SK-N-MC (cell line): ENCODE data around the gene TRIM33.

Source experiments
- DNase-seq: peaks from one replicate; pipeline ENCODE4 v3.0.0-alpha.2; 2011; ENCODE audit warnings: low read depth, low spot score
- H3K27ac ChIP-seq: fragments of 200-600 bp; sonication (generic); 2 replicates; pipeline ENCODE4 v1.5.1; 2016; ENCODE audit warnings: mixed run types
- H3K36me3 ChIP-seq: fragments of 200-600 bp; sonication (generic); 2 replicates; pipeline ENCODE4 v1.6.1; 2017; ENCODE audit warnings: antibody characterized with exemption, low read length, mixed read lengths; ENCODE audit not compliant: insufficient read depth
- H3K4me3 ChIP-seq: fragments of 200-600 bp; sonication (generic); 2 replicates; pipeline ENCODE4 v1.5.1; 2016
- H3K9ac ChIP-seq: fragments of 200-600 bp; sonication (generic); 2 replicates; pipeline ENCODE4 v1.8.0; 2017; ENCODE audit warnings: mixed run types, mixed read lengths; ENCODE audit not compliant: insufficient read length
- H3K9me3 ChIP-seq: fragments of 200-600 bp; sonication (generic); 2 replicates; pipeline ENCODE4 v1.6.1; 2017; ENCODE audit warnings: low read depth, mild to moderate bottlenecking, antibody characterized with exemption, low read length, moderate library complexity, mixed read lengths
- EZH2 ChIP-seq: fragments of 200-600 bp; sonication (generic); IDR thresholded peaks from one replicate; pipeline ENCODE4 v1.6.1; 2017; ENCODE audit warnings: antibody characterized with exemption
- FOXP2 ChIP-seq: optimal IDR thresholded peaks from 2 replicates; pipeline ENCODE3; 2011; ENCODE audit warnings: mild to moderate bottlenecking, moderate library complexity; ENCODE audit not compliant: insufficient read depth; ENCODE audit errors: extremely low read length, control extremely low read depth
- POLR2AphosphoS5 ChIP-seq: IDR thresholded peaks from 2 replicates; pipeline ENCODE4 v1.6.1; 2012; ENCODE audit warnings: mild to moderate bottlenecking, low read depth, low read length, borderline replicate concordance

Gene TRIM33

GRCh38 chr1:114503916-114504422 lies 7.0 kb downstream of the TRIM33 start:
- H3K27ac ChIP-seq = peak overlapping the region; percentile 63; the same call in 1 of the 2 replicates
- H3K9ac ChIP-seq = no peak overlapping the region
- H3K9me3 ChIP-seq = no peaks in the 10 kb centered on the region
- H3K36me3 ChIP-seq = peaks cover 34% of the 10 kb centered on the region
- TF ChIP-seq POLR2AphosphoS5 (no peak), EZH2 (no peak), FOXP2 (no peak)
- 0 out of 2 replicates have a peak overlapping the region, but pooled peaks have one; percentile 13 for H3K4me3 ChIP-seq
- no peak for DNase-seq

- no peak overlapping the region for H3K4me3 ChIP-seq
- TF ChIP-seq EZH2 = no peak
- no peak for DNase-seq
- H3K9me3 ChIP-seq = 0 out of 2 replicates have a peak, but pooled peaks cover 3% of the 10 kb centered on the region
- H3K27ac ChIP-seq = no peak overlapping the region
- no peak overlapping the region for H3K9ac ChIP-seq
- H3K36me3 ChIP-seq = peaks cover 39% of the 10 kb centered on the region
These were observed 8.9 kb downstream of the TRIM33 start for GRCh38 chr1:114502080-114502479.

GRCh38 chr1:114499478-114499877 lies 11.5 kb downstream of the TRIM33 start:
- no peak overlapping the region for H3K9ac ChIP-seq
- H3K4me3 ChIP-seq = no peak overlapping the region
- TF ChIP-seq FOXP2 (no peak), EZH2 (no peak)
- DNase-seq = no peak
- peaks cover 31% of the 10 kb centered on the region for H3K36me3 ChIP-seq
- peaks cover 6% of the 10 kb centered on the region; the same call in 1 of the 2 replicates for H3K9me3 ChIP-seq
- H3K27ac ChIP-seq = no peak overlapping the region

GRCh38 chr1:114496089-114496488 lies 14.9 kb downstream of the TRIM33 start:
- Histone ChIP-seq H3K27ac (no peak overlapping the region), H3K4me3 (no peak overlapping the region), H3K9me3 (peaks cover 17% of the 10 kb centered on the region; the same call in 1 of the 2 replicates), H3K9ac (no peak overlapping the region), H3K36me3 (peaks cover 55% of the 10 kb centered on the region)
- TF ChIP-seq EZH2 = no peak
- no peak for TF ChIP-seq POLR2AphosphoS5
- no peak for TF ChIP-seq FOXP2
- no peak for DNase-seq

DNA sequence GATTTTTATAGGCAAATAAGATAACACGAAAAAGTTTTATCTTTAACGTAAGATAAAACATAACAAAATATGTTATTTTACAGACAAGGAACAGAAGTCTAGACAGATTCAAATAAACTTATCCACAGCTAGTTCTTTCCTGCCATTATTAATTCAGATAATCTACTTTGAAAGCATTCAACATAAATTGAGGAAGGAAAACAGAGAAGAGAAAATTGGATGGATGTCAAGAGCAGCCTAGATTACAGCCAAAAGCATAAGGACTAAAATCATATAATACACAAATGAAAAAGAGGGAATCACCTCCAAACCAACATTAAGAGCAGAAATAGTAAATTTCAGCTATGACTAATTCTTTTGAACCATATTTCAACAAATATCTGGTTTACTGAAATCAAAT lies 15.5 kb downstream of the TRIM33 start:
- no peak for TF ChIP-seq EZH2
- peaks cover 17% of the 10 kb centered on the region; the same call in 1 of the 2 replicates for H3K9me3 ChIP-seq
- H3K4me3 ChIP-seq = no peak overlapping the region
- DNase-seq = no peak
- no peak overlapping the region for H3K27ac ChIP-seq
- H3K36me3 ChIP-seq = peaks cover 55% of the 10 kb centered on the region
- H3K9ac ChIP-seq = no peak overlapping the region

DNA sequence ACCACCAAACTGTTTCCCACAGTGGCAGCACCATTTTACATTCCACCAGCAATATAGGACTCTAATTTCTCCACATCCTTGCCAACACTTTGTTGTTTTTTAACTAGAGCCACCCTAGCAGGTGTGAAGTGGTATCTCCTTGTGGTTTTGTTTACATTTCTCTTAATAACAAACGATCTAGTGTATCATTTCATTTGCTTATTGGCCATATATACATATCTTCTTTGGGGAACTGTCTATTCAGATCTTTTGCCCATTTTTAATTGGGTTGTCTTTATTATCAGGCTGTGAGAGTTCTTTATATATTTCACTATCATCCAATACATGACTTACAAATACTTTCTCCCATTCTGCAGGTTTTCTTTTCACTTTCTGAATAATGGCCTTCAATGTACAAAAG lies 18.0 kb downstream of the TRIM33 start:
- no peak overlapping the region for H3K4me3 ChIP-seq
- DNase-seq = no peak
- H3K27ac ChIP-seq = no peak overlapping the region
- TF ChIP-seq POLR2AphosphoS5 = no peak
- no peak for TF ChIP-seq EZH2
- no peak for TF ChIP-seq FOXP2
- H3K9me3 ChIP-seq = peaks cover 21% of the 10 kb centered on the region; the same call in 1 of the 2 replicates
- H3K36me3 ChIP-seq = peaks cover 51% of the 10 kb centered on the region
- no peak overlapping the region for H3K9ac ChIP-seq

DNA sequence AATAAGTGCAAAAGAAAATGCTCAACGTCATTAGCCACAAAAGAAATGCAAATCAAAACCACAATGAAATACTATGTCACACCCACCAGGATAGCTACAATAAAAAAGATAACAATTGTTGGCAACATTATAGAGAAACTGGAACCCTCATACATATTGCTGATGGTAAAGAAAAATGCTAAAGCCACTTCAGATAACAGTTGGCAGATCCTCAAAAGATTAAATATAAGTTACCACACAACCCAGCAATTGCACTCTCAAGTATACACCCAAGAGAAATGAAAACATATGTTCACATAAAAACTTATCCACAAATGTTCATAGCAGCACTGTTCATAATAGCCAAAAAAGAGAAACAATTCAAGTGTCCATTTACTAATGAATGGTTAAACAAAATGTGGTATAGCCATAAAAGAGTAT lies 20.7 kb downstream of the TRIM33 start:
- peak overlapping the region; percentile 34; the same call in 1 of the 2 replicates for H3K4me3 ChIP-seq
- DNase-seq = peak; percentile 79
- H3K9me3 ChIP-seq = peaks cover 16% of the 10 kb centered on the region; the same call in 1 of the 2 replicates
- H3K27ac ChIP-seq = peak overlapping the region; percentile 84
- H3K9ac ChIP-seq = no peak overlapping the region
- H3K36me3 ChIP-seq = peaks cover 44% of the 10 kb centered on the region
- TF ChIP-seq EZH2 (no peak), FOXP2 (no peak), POLR2AphosphoS5 (no peak; the same call in 1 of the 2 replicates)

- TF ChIP-seq POLR2AphosphoS5 (no peak), EZH2 (no peak), FOXP2 (no peak)
- Histone ChIP-seq H3K36me3 (peaks cover 31% of the 10 kb centered on the region), H3K27ac (no peak overlapping the region), H3K9ac (no peak overlapping the region), H3K4me3 (no peak overlapping the region), H3K9me3 (peaks cover 12% of the 10 kb centered on the region; the same call in 1 of the 2 replicates)
- DNase-seq = no peak
These were observed 22.3 kb downstream of the TRIM33 start for GRCh38 chr1:114488739-114489138.

DNA sequence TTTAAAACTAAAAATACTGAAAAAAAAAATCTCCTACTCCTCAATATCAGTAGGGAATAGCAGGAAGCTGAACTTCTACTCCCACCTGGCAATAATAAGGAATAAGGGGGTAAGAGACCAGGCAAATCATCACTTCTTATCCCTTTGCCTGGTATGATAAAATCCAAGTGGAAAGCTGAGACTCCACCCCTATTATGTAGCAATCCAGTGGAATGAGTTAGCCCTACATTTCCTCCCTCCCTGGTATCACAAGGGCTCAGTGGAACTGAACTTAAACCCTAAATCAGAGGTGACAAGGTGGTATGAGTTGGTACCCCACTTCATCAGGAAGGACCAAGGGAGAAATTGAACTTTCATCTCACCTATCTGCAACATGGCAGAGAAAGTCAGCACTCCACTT lies 25.7 kb downstream of the TRIM33 start:
- Histone ChIP-seq H3K9me3 (peaks cover 5% of the 10 kb centered on the region; the same call in 1 of the 2 replicates), H3K36me3 (peaks cover 14% of the 10 kb centered on the region; the same call in 1 of the 2 replicates), H3K9ac (no peak overlapping the region), H3K27ac (no peak overlapping the region), H3K4me3 (no peak overlapping the region)
- TF ChIP-seq FOXP2 (no peak), POLR2AphosphoS5 (no peak), EZH2 (no peak)
- DNase-seq = no peak
